NT2/D1 (cell line): ENCODE data around the gene CR1.

ENCODE experiments used
- SUZ12 ChIP-seq: IDR thresholded peaks from 2 replicates; pipeline ENCODE4 v1.6.1; 2011; ENCODE audit not compliant: insufficient read length, insufficient read depth; ENCODE audit errors: extremely low read depth
- YY1 ChIP-seq: IDR thresholded peaks from 2 replicates; pipeline ENCODE4 v1.6.1; 2011; ENCODE audit not compliant: insufficient read length, insufficient read depth
- ZNF274 ChIP-seq: IDR thresholded peaks from 2 replicates; pipeline ENCODE4 v1.6.1; 2011; ENCODE audit warnings: mild to moderate bottlenecking, low read depth, low read length

DNA sequence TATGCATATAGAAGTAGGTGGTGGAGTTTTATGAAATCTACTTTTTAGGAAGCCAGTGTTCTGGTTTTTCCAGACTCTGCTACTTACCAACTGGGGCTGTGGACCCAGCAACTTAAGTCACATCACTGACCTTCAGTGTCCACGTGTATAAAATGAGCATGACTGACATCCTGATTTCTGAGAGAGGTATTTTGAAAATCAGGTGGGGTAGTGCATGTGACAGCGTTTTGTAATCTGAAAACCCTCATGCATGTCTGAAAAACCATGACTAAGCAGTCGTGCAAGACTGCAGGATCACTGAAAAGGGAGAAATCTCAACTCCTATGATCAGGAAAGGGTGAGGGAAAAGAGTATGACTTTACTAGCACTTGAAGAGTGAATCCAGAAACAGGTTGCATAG lies 175.0 kb downstream of the CR1 start:
- TF ChIP-seq YY1: no peak
- no peak for TF ChIP-seq ZNF274
- no peak for TF ChIP-seq SUZ12
